Right atrium auricular region (tissue), 2 donors: ENCODE measurements around the gene POU6F1. TPM values are rescaled to one million over a fixed set of nuclear protein-coding genes. Genes with fewer than 3 reads are reported as not detected.

Experiments
- DNase-seq: peaks from one replicate; pipeline ENCODE4 v3.0.0-alpha.2; 2019; ENCODE audit warnings: low spot score
- H3K27ac ChIP-seq, 2 donors: fragments of 200-600 bp; sonication (generic); 1 replicate in 1 of 2; 2 replicates in 1 of 2; pipeline ENCODE4 v1.5.1; 2016 to 2019
- H3K27me3 ChIP-seq, 2 donors: fragments of 200-600 bp; sonication (generic); one replicate each; pipeline versions ENCODE4 v1.5.1 to v1.6.0; 2017 to 2019
- H3K36me3 ChIP-seq: fragments of 200-600 bp; sonication (generic); one replicate; pipeline ENCODE4 v1.5.1; 2016
- H3K4me1 ChIP-seq, 2 donors: fragments of 200-600 bp; sonication (generic); one replicate each; pipeline versions ENCODE4 v1.5.1 to v1.6.0; 2017 to 2019
- H3K4me3 ChIP-seq, 2 donors: fragments of 200-600 bp; sonication (generic); 1 replicate in 1 of 2; 2 replicates in 1 of 2; pipeline ENCODE4 v1.5.1; 2017 to 2019; ENCODE audit warnings: mild to moderate bottlenecking in 1 of 2, moderate library complexity in 1 of 2
- H3K9me3 ChIP-seq, 2 donors: fragments of 200-600 bp; sonication (generic); one replicate each; pipeline ENCODE4 v1.5.1; 2019
- total RNA-seq, 2 donors: library from RNA; depleted of rRNA; stranded (reverse); fragments of >200 nt; gene quantifications; one replicate each; pipeline ENCODE4 v1.1.0, GENCODE V29; 2016
- TF ChIP-seq, protein P1 (sequence below), 2 donors: fragments of 200-600 bp; sonication (generic); IDR thresholded peaks; one replicate each; pipeline ENCODE4 v1.5.1; 2019; ENCODE audit warnings: antibody characterized with exemption in 2 of 2

POU6F1 gene
- total RNA-seq, 2 donors from 2014 or later = 3.0 to 6.0 TPM

DNA sequence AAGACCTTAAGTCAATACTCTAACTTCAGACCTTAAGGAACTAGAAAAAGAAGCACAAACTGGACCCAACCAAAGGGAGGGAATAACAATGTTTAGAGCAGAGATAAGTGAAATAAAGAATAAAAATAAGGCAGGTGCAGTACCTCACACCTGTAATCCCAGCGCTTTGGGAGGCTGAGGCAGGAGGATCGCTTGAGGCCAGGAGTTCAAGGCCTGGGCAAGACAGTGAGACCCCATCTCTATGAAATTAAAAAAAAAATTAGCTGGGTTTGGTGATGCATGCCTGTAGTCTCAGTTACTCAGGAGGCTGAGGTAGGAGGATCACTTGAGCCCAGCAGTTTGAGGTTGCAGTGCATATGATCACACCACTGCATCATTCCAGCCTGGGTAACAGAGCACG lies 54.1 kb downstream of the POU6F1 start:
- Histone ChIP-seq H3K4me1 (no peaks in the 10 kb centered on the region), H3K27me3 (no peaks in the 10 kb centered on the region), H3K4me3 (no peak overlapping the region), H3K9me3 (no peaks in the 10 kb centered on the region), H3K36me3 (no peaks in the 10 kb centered on the region), H3K27ac (no peak overlapping the region)
- DNase-seq = no peak
- TF ChIP-seq, protein P1, sequence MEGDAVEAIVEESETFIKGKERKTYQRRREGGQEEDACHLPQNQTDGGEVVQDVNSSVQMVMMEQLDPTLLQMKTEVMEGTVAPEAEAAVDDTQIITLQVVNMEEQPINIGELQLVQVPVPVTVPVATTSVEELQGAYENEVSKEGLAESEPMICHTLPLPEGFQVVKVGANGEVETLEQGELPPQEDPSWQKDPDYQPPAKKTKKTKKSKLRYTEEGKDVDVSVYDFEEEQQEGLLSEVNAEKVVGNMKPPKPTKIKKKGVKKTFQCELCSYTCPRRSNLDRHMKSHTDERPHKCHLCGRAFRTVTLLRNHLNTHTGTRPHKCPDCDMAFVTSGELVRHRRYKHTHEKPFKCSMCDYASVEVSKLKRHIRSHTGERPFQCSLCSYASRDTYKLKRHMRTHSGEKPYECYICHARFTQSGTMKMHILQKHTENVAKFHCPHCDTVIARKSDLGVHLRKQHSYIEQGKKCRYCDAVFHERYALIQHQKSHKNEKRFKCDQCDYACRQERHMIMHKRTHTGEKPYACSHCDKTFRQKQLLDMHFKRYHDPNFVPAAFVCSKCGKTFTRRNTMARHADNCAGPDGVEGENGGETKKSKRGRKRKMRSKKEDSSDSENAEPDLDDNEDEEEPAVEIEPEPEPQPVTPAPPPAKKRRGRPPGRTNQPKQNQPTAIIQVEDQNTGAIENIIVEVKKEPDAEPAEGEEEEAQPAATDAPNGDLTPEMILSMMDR (IDR thresholded peaks at IDR 0.05) = no peak

DNA sequence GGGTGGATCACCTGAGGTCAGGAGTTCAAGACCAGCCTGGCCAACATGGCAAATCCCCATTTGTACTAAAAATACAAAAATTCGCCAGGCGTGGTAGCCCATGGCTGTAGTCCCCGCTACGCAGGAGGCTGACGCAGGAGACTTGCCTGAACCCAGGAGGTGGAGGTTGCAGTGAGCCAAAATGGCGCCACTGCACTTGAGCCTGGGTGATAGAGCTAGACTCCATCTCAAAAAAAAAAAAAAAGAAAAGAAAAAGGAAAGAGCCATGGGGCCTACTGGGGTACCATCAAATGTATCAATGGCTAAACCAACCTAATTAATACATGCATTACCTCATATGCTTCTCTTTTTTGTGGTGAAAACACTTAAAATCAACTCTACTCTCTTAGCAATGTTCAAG lies 55.6 kb downstream of the POU6F1 start:
- no peaks in the 10 kb centered on the region for H3K4me1 ChIP-seq
- TF ChIP-seq, protein P1 (IDR thresholded peaks at IDR 0.05) = no peak
- H3K36me3 ChIP-seq = no peaks in the 10 kb centered on the region
- no peaks in the 10 kb centered on the region for H3K27me3 ChIP-seq
- DNase-seq = no peak
- no peaks in the 10 kb centered on the region for H3K9me3 ChIP-seq
- no peak overlapping the region for H3K27ac ChIP-seq
- no peak overlapping the region for H3K4me3 ChIP-seq

DNA sequence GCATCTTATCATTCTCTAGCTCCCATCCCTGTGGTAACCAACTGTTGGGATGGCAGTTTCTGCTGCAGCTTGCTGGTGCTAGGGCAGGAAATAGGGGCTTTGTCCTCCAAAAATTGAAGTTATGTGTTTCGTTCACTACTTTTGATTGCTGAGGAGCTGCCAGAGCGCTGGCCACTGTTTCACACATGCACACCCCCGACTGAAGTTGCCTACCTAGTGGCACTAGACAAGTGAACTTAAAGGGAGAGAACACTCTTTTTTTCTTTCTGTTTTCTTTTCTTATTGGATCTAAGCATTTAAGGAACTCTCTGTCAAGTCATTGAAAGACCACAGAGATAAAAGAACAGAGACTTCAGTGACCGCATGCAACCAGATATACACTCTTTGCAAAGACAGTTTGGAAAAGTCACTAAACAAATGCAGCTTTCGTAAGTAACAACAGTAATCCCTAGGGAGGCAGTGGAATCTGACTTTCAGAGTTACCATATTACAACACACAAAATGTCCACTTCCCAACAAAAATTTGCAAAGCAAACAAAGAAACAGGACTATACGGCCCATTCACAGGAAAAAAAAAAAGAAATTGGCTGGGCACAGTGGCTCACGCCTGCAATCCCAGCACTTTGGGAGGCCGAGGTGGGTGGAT lies 56.9 kb downstream of the POU6F1 start:
- no peak overlapping the region for H3K4me3 ChIP-seq
- TF ChIP-seq, protein P1 (IDR thresholded peaks at IDR 0.05) = no peak

DNA sequence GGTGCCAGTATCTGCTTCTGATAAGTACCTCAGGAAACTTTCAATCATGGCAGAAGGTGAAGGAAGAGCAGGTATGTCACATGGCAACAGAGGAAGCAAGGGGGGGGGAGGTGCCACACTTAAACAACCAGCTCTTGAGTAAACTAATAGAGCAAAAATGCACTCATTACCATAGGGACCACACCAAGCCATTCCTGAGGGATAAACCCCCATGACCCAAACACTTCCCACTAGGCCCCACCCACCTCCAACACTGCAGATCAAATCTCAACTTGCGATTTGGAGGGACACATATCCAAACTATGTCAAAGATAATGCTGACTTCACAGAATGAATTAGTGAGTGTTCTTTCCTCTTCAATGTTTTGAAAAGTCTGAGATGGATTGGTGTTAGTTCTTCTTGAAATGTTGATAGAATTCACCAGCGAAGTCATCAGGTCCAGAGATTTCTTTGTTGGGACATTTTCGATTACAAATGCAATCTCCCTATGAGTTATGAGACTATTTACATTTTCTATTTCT lies 61.6 kb downstream of the POU6F1 start:
- no peak for DNase-seq
- H3K4me3 ChIP-seq = no peak overlapping the region
- TF ChIP-seq, protein P1 (IDR thresholded peaks at IDR 0.05) = no peak

More for the DNA sequence above, 56.9 kb downstream of the POU6F1 start:
- no peak overlapping the region for H3K27ac ChIP-seq
- DNase-seq = no peak
- H3K4me1 ChIP-seq = no peaks in the 10 kb centered on the region
- H3K9me3 ChIP-seq = no peaks in the 10 kb centered on the region
- H3K36me3 ChIP-seq = no peaks in the 10 kb centered on the region
- H3K27me3 ChIP-seq = no peaks in the 10 kb centered on the region

DNA sequence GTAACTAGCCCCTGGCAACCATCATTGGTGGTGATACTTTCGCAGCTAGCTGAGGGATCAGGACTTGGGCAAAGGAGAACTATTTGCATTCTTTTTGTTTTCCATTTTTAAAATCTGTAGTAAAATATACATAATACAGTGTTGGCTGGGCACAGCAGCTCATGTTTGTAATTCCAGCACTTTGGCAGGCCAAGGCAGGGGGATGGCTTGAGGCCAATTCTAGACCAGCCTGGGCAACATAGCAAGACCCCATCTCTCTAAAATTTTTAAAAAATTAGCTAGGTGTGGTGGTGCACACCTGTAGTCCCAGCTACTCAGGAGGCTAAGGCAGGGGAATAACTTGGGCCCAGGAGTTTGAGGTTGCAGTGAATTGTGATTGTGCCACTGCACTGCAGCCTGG lies 64.9 kb downstream of the POU6F1 start:
- Histone ChIP-seq H3K4me1 (no peaks in the 10 kb centered on the region), H3K9me3 (no peaks in the 10 kb centered on the region), H3K36me3 (no peaks in the 10 kb centered on the region), H3K27ac (no peak overlapping the region), H3K4me3 (no peak overlapping the region), H3K27me3 (no peaks in the 10 kb centered on the region)
- TF ChIP-seq, protein P1 (IDR thresholded peaks at IDR 0.05) = no peak
- no peak for DNase-seq

More for the DNA sequence above, 61.6 kb downstream of the POU6F1 start:
- no peaks in the 10 kb centered on the region for H3K9me3 ChIP-seq
- no peaks in the 10 kb centered on the region for H3K4me1 ChIP-seq
- H3K36me3 ChIP-seq = no peaks in the 10 kb centered on the region
- H3K27me3 ChIP-seq = no peaks in the 10 kb centered on the region
- H3K27ac ChIP-seq = no peak overlapping the region

DNA sequence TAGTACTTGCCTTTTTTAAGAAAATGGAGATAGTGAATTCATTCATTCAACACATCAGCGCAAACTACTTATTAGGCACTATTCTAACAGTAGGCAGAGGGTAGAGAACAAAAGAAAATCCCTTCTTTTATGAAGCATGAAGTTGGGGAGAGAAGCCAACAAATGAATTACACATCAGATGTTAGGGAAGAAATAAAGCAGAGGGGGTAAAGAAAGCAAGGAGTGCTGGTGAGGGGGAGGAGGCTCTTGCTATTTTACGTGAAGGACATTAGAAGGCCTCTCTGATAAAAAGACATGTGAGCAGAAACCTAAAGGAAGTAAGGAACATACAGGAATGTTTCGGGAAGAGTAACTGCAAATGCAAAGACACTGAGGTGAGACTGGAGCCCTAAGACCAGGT lies 67.1 kb downstream of the POU6F1 start:
- H3K4me1 ChIP-seq = no peaks in the 10 kb centered on the region
- DNase-seq = no peak
- H3K36me3 ChIP-seq = no peaks in the 10 kb centered on the region
- no peaks in the 10 kb centered on the region for H3K9me3 ChIP-seq
- TF ChIP-seq, protein P1 (IDR thresholded peaks at IDR 0.05) = no peak
- no peak overlapping the region for H3K27ac ChIP-seq
- no peak overlapping the region for H3K4me3 ChIP-seq
- H3K27me3 ChIP-seq = no peaks in the 10 kb centered on the region
